ENCODE measurements around the gene FOXRED1.

- no peak for TF ChIP-seq TAF1 (IDR thresholded peaks at IDR 0.05; ENCODE audit: borderline replicate concordance, low read depth, low read length)
- TF ChIP-seq POLR2AphosphoS5 (IDR thresholded peaks at IDR 0.05; ENCODE audit: low read depth, low read length) = no peak
- TF ChIP-seq POLR2A (IDR thresholded peaks at IDR 0.05; ENCODE audit: low read depth, low read length) = no peak
Observed at GRCh38 chr11:126257764-126258163, 11.2 kb upstream of the FOXRED1 start.
